Body of pancreas (tissue), 4 donors: ENCODE data around the gene PHACTR3. TPM values are rescaled to one million over a fixed set of nuclear protein-coding genes. Genes with fewer than 3 reads are reported as not detected.
"Not testable (repeated sequence)": the region's sequence is repeated elsewhere in the genome, so short reads cannot be mapped to it uniquely, and the experiment has no call there.

Experiments
- ATAC-seq: fragments of 150-250 bp; one replicate; pipeline ENCODE4 v1.9.1; 2016
- DNase-seq, 4 donors: peaks; one replicate each; pipeline ENCODE4 v3.0.0-alpha.2; 2019
- H3K27ac ChIP-seq, 4 donors: fragments of 200-600 bp; sonication (generic); 1 replicate in 3 of 4; 2 replicates in 1 of 4; pipeline versions ENCODE4 v1.5.1 to v1.6.1; 2016 to 2019; ENCODE audit warnings: mild to moderate bottlenecking in 1 of 4, mixed read lengths in 1 of 4, moderate library complexity in 1 of 4
- H3K27me3 ChIP-seq, 2 donors: fragments of 200-600 bp; sonication (generic); one replicate each; pipeline ENCODE4 v1.6.0; 2016; ENCODE audit warnings: mild to moderate bottlenecking in 1 of 2
- H3K36me3 ChIP-seq, 2 donors: fragments of 200-600 bp; sonication (generic); replicated peaks in 1 of 2; 2 replicates each; pipeline ENCODE4 v1.5.1; 2016; ENCODE audit warnings: low read depth in 2 of 2; ENCODE audit not compliant: insufficient read depth in 1 of 2
- H3K4me1 ChIP-seq: fragments of 200-600 bp; sonication (generic); one replicate; pipeline ENCODE4 v1.6.0; 2016
- H3K4me3 ChIP-seq, 2 donors: fragments of 200-600 bp; sonication (generic); 1 replicate in 1 of 2; 2 replicates in 1 of 2; pipeline ENCODE4 v1.5.1; 2016 to 2019
- H3K9me3 ChIP-seq, 3 donors: fragments of 200-600 bp; sonication (generic); 1 replicate in 2 of 3; 2 replicates in 1 of 3; pipeline ENCODE4 v1.5.1; 2016
- CTCF ChIP-seq, 7 experiments: fragments of 450-650 bp in 4 of 7; fragments of 200-600 bp in 3 of 7; sonication (generic) in 3 of 7; IDR thresholded peaks; one replicate each; pipeline ENCODE4 v1.5.1; 2016 to 2019; ENCODE audit warnings: antibody characterized with exemption in 7 of 7
- POLR2A ChIP-seq, 3 donors: fragments of 450-650 bp; IDR thresholded peaks; one replicate each; pipeline ENCODE4 v1.6.1; 2016; ENCODE audit warnings: antibody characterized with exemption in 3 of 3, mild to moderate bottlenecking in 2 of 3
- WGBS, 2 donors: methylation state at CpG; one replicate each; pipeline ENCODE4 v1.1.5; 2017; 5-methylcytosine and 5-hydroxymethylcytosine counted together
- intact Hi-C: fragments of 100-400 bp; cut with DNase I; formaldehyde crosslinking; loops from one replicate; pipeline ENCODE4 v1.15.1; 2023
- small RNA-seq: library from RNA; depleted of rRNA; stranded (forward); fragments of <200 nt; gene quantifications from one replicate; pipeline ENCODE3, GENCODE V24; 2016
- total RNA-seq, 2 donors: library from RNA; depleted of rRNA; stranded (reverse); fragments of >200 nt; gene quantifications; one replicate each; pipeline ENCODE4 v1.1.0, GENCODE V29; 2016

The PHACTR3 gene
- total RNA-seq, 2 donors from 2014 or later = 0.52 to 0.66 TPM

- H3K27me3 ChIP-seq = no peaks in the 10 kb centered on the region
- WGBS, 2 donors = 92 to 96% methylated on average over 1 of the region's 1 CpG
- DNase-seq (no peak), ATAC-seq (no peak)
- no peak overlapping the region for H3K27ac ChIP-seq
- H3K4me1 ChIP-seq = no peaks in the 10 kb centered on the region
- intact Hi-C loops = no loop called here
- TF ChIP-seq POLR2A (IDR thresholded peaks at IDR 0.05) (no peak), CTCF (IDR thresholded peaks at IDR 0.05) (no peak)
- H3K9me3 ChIP-seq = no peaks in the 10 kb centered on the region
- no peaks in the 10 kb centered on the region for H3K36me3 ChIP-seq
- no peak overlapping the region for H3K4me3 ChIP-seq
Measured at GRCh38 chr20:59888050-59888449, 283.7 kb downstream of the PHACTR3 start.

- DNase-seq, H3K4me3 ChIP-seq, H3K27ac ChIP-seq, H3K9me3 ChIP-seq, H3K4me1 ChIP-seq, H3K27me3 ChIP-seq, intact Hi-C loops, H3K36me3 ChIP-seq, ATAC-seq: not testable (repeated sequence)
- 93 to 98% methylated on average over 2 of the region's 2 CpGs for WGBS, 2 donors
Measured at GRCh38 chr20:59890035-59890434, 285.7 kb downstream of the PHACTR3 start.

- WGBS, 2 donors = 50 to 68% methylated on average over 1 of the region's 1 CpG
- ATAC-seq (no peak), DNase-seq (no peak)
- Histone ChIP-seq H3K36me3 (no peaks in the 10 kb centered on the region), H3K4me3 (no peak overlapping the region), H3K9me3 (no peaks in the 10 kb centered on the region), H3K4me1 (no peaks in the 10 kb centered on the region), H3K27me3 (no peaks in the 10 kb centered on the region), H3K27ac (no peak overlapping the region)
- no peak for TF ChIP-seq CTCF (IDR thresholded peaks at IDR 0.05)
- TF ChIP-seq POLR2A (IDR thresholded peaks at IDR 0.05) = no peak
- intact Hi-C loops = no loop called here
Measured at GRCh38 chr20:59891581-59891980, 287.2 kb downstream of the PHACTR3 start.

DNA sequence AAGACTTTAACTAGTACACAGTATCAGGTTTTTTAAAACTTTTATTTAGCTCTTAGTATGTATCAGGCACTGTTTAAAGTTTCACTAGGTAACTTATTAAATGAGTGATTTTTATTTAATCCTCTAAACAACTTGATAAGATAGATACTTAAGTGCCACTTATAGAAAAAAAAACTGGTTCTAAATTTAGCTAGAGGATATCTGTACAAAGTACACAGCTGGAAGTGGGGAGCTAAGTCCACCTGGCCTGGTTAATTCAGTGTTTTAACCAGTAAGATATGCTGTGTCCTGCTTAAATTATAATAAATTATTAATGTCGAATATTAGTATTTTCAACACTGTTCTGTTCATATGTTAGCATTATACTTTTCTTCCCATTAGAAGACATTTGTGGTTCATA, 291.6 kb downstream of the PHACTR3 start:
- no peak overlapping the region for H3K4me3 ChIP-seq
- H3K4me1 ChIP-seq = no peaks in the 10 kb centered on the region
- no peaks in the 10 kb centered on the region for H3K27me3 ChIP-seq
- DNase-seq = no peak
- H3K36me3 ChIP-seq = no peaks in the 10 kb centered on the region
- H3K9me3 ChIP-seq = no peaks in the 10 kb centered on the region
- ATAC-seq = no peak
- TF ChIP-seq CTCF (IDR thresholded peaks at IDR 0.05) (no peak), POLR2A (IDR thresholded peaks at IDR 0.05) (no peak)
- intact Hi-C loops = no loop called here
- WGBS, 2 donors = 47 to 48% methylated on average over 1 of the region's 1 CpG
- H3K27ac ChIP-seq = no peak overlapping the region

Small RNA genes within 50 kb of the gene (small RNA-seq; reads per million reads assigned to genes)
- not detected for gene RNU7-141P
